Fibroblast of lung (primary cell): Measurements from ENCODE around the gene BPTF.

ENCODE experiments used
- CTCF ChIP-seq, 2 donors: IDR thresholded peaks in 1 of 2; conservative IDR thresholded peaks in 1 of 2; 1 replicate in 1 of 2; 2 replicates in 1 of 2; pipeline ENCODE4 v1.5.1; 2011 to 2012; ENCODE audit warnings: low read length in 2 of 2, control low read depth in 1 of 2, inconsistent platforms in 1 of 2, low read depth in 1 of 2, mild to moderate bottlenecking in 1 of 2
- EZH2 ChIP-seq: IDR thresholded peaks from 2 replicates; pipeline ENCODE4 v1.5.1; 2012; ENCODE audit warnings: low read length, control low read depth, mild to moderate bottlenecking; ENCODE audit errors: missing control alignments

- TF ChIP-seq CTCF (conservative IDR thresholded peaks at IDR 0.05 in 1 of 2, IDR thresholded peaks at IDR 0.05 in 1 of 2; ENCODE audit: low read depth in 1 of 2, low read length in 2 of 2) (no peak), EZH2 (no peak)
Observed at GRCh38 chr17:68006797-68007196, 181.5 kb downstream of the BPTF start.
